HK-2 (cell line): Measurements from ENCODE around the gene PGM1.
"Not testable (repeated sequence)": the region's sequence is repeated elsewhere in the genome, so short reads cannot be mapped to it uniquely, and the experiment has no call there.

Experiments used
- DNase-seq: peaks from one replicate; pipeline ENCODE4 v3.0.0-alpha.2; 2018; ENCODE audit not compliant: unreplicated experiment

PGM1 gene

DNA sequence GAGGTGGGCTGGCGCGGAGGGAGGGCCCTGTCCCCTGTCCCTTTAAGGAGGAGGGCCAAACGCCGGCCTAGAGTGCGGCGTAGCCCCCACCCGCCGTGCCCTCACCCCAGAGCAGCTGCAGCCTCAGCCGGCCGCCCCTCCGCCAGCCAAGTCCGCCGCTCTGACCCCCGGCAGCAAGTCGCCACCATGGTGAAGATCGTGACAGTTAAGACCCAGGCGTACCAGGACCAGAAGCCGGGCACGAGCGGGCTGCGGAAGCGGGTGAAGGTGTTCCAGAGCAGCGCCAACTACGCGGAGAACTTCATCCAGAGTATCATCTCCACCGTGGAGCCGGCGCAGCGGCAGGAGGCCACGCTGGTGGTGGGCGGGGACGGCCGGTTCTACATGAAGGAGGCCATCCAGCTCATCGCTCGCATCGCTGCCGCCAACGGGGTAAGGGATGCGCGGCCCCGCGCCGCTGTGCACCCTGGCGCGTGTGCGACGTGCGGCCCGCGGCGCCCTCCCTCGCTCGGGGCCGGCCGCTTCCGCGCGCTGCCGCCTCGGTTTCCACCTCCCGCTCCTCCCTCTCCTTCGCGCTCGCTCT is at the start of gene PGM1:
TSS of gene PGM1 (plus strand) at position 109 of the 583 bp plus-strand sequence. CDS start at position 187, 78 bp downstream.
- peak; percentile 86 for DNase-seq

DNA sequence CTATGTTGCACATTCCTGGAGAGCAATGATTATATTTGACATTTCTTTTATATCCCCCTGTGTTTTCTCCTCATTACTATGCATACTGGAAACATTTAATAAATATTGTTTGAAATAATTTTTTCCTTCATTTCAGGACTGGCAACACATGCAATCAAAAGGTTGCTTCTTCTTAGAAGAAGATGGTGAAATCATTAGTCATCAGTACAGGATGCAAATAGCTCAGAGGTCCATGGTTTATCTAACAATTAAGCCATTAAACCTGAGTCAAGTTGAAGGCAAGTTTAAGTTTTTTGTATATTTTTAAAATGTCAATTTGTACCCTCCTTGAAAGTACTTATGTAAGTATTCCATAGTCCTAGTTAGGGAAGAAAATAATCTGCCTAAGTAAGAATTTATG is 47.4 kb upstream of the PGM1 start:
- DNase-seq: no peak

DNA sequence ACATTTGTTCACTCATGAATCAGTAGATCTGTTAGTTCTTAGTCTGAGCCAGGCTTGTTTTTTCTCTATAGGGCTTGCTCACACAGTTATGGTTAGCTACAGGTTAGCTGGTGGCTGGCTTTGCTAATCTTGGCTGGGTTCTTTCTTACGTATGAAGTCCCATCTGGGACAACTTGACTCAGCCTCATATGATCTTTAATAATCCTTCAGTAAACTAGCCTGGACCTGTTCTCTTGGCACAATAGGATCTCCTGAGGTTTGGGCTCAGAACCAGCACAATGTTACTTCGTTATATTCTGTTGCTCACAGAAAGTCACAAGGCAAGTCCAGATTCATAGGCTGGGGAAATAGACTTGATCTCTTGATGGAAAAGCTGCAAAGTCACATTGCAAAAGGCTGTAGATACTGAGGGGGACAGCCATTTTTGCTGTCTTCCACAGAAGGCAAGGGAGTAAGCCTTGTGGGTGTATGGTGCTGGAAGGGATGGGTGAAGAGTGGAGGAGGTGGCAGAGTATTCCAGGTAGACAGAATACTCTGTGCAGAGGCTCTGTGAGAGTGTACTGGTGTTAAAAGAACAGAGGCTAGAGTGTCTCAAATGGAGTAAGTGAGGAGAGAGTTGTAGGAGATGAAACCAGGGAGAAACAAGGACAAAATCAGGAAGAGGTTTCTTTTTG is 45.5 kb upstream of the PGM1 start:
- no peak for DNase-seq

- no peak for DNase-seq
Observed at GRCh38 chr1:63548303-63548702, 44.9 kb upstream of the PGM1 start.

GRCh38 chr1:63548877-63549276 is 44.3 kb upstream of the PGM1 start:
- DNase-seq: no peak

- no peak for DNase-seq
Observed at GRCh38 chr1:63555480-63555879, 37.7 kb upstream of the PGM1 start.

GRCh38 chr1:63557365-63557987 is 35.7 kb upstream of the PGM1 start:
- DNase-seq: peak; percentile 17

DNA sequence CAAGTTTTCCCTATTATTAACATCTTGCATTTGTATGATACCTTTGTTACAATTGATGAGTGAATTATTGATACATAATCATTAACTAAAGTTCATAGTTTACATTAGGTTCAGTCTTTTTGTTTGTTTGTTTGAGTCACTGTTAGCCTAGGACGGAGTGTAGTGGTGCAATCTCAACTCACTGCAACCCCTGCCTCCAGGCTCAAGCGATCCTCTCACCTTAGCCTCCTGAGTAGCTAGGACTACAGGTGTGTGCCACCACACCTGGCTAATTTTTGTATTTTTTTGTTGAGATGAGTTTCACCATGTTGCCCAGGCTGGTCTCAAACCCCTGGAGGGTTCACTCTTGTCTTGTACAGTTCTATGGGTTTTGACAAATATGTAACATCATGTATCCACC is 33.9 kb upstream of the PGM1 start:
- no peak for DNase-seq

DNA sequence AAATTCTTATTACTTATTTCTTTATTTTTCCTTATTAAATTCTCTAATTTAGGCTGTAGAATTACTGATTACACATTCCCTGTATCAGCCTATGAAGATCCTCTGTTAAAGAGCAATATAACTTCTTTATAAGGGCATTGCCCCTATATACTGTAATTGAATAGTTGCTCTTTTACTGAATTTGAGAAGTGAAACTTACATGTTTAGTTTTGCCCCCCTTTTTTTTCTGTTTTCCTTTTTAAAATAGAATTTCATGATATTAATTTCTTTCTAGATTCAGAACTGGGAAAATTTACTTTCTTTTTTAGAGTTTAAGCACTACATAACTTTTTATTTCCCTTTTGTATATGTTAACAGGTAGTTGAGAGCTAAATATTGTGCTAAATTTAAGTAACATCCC is 29.5 kb upstream of the PGM1 start:
- DNase-seq: no peak

- no peak for DNase-seq
Observed at GRCh38 chr1:63569068-63569467, 24.1 kb upstream of the PGM1 start.

DNA sequence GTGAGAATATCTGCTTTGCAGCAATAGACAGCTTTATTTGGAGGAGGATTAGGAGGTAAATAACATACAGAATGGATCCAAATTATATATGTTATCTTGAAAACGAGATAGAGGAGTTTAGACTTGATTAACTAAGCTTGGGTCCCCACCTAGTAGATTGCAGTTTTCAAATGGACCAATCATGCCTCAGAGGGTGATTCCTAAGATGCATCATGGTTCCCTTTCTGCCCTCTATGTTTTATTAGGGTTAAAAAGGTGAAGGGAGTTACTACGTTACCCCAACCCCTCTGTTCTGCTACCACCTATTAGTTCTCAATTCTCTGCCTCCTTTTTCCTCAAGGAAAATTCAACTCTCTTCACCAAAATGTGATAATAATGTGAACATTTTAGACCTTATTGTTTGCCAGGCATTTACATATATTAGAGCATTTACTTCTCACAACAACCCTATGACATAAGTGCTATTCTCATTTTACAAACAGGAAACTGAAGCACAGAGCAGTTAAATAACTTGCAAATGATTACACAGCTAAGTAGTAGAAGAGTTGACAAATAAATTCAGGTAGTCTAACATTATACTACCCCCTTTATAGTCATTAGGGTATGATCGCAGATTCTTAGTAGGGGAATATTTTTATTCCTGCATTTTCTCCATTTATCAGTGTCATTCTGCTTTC is 23.4 kb upstream of the PGM1 start:
- DNase-seq: no peak

DNA sequence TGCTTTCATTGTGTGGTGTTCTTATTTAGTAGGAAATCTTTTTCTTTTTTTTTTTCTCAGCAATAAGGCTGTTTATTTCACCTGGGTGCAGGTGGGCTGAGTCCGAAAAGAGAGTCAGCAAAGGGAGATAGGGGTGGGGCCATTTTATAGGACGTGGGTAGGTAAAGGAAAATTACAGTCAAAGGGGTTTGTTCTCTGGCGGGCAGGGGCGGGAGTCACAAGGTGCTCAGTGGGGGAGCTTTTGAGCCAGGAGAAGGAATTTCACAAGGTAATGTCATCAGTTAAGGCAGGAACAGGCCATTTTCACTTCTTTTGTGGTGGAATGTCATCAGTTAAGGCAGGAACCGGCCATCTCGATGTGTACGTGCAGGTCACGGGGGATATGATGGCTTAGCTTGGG is 20.5 kb upstream of the PGM1 start:
- DNase-seq: not testable (repeated sequence)

DNA sequence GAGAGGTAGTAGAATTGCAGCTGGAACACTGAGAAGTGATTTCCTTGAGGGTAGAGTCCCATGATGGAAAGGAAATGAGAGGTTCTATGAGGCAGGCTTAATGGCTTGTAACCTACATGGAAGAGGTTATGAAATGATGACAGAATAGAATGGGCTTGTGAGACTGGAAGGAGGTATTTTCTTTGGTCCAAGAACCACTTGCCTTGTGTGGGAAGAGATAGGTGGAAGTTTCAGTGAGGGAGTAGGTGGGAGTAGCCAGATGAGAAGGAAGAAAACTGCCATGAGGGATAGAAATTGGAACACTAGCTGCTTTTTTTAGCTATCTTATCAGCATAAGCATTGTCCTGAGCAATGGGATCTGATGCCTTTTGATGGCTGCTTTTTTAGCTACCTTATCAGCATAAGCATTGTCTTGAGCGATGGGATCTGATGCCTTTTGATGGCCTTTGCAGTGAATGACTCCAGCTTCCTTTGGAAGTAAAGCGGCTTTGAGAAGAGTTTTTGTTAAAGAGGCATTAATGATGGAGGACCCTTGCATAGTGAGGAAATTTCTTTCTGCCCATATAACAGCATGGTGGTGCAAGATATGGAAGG is 18.9 kb upstream of the PGM1 start:
- DNase-seq: not testable (repeated sequence)

GRCh38 chr1:63575340-63575826 is 17.8 kb upstream of the PGM1 start:
- DNase-seq: no peak

- not testable (repeated sequence) for DNase-seq
Observed at GRCh38 chr1:63586326-63586725, 6.9 kb upstream of the PGM1 start.

DNA sequence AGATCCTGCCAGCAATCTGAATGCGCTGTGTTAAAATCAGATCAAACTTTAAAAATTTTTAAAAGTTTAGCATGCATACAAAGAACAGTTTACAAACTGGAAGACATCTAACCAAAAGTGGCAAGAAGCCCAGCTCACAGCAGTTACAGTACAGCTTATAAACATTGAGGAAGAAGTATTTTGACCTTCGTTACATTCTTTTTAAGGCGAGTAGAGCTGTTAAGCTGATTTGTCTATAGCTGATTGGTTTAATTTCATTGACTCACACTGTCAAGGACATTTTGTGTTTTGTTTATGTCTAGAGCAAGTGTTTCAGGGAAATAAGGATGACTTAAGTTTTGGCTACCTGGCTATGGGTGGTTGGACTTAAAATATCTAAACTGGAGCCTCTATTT is 3.0 kb upstream of the PGM1 start:
- DNase-seq: no peak

GRCh38 chr1:63592536-63593302 is 492 bp upstream of the PGM1 start:
- DNase-seq: no peak

GRCh38 chr1:63593886-63594605 is 835 bp downstream of the PGM1 start:
- DNase-seq: peak; percentile 79

DNA sequence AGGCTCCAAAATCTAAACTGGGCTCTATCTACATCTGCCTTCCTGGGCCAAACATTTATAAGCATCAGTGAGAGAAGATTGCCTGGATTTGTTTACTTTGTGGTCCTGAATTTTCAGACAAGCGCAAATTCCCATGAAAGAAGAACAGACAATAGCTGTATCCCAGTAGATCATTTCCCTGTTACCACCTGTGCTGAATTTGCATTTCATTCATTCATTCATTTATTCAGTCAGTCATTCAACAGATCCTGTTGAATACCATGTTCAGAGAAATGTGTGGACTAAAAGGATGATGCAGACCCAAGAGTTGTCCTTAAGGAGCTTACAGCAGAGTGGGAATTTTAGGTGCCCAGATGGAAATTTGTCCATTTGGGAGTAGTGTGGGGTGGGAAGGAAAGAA is 2.2 kb downstream of the PGM1 start:
- DNase-seq: no peak

DNA sequence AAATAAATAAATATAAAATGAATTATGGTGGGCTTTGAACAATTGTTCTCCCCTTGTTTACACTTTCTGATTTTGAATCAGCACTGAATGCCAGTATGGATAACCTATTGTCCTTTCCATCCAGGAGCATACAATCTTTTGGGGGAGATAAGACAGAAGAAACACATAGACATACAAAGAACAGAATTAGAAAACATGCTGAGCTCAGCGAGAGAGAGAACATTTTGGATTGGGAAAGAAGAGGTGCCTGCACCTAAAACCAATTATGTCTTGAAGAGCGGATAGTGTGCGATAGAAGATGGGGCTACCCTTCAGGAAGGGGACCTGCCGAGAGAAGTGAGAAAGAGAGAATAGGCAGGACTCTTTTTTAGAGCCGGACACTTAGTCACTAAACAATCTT is 6.6 kb downstream of the PGM1 start:
- no peak for DNase-seq

- DNase-seq: no peak
Observed at GRCh38 chr1:63600248-63600647, 7.0 kb downstream of the PGM1 start.
